OCI-LY3 (cell line): Measurements from ENCODE around the gene OR10H1.
"Not testable (repeated sequence)": the region's sequence is repeated elsewhere in the genome, so short reads cannot be mapped to it uniquely, and the experiment has no call there.

Experiments
- H2AFZ ChIP-seq: fragments of 200-600, 300-600 bp; shearing (Covaris generic); 2 replicates; pipeline ENCODE4 v1.6.0; 2014; ENCODE audit warnings: antibody characterized with exemption, low read depth, low read length
- H3K27ac ChIP-seq: fragments of 200-600, 300-600 bp; sonication (generic); 2 replicates; pipeline ENCODE4 v1.5.1; 2014; ENCODE audit warnings: mild to moderate bottlenecking, low read length, moderate library complexity, mixed read lengths
- H3K27me3 ChIP-seq: fragments of 200-600, 300-600 bp; sonication (generic); 2 replicates; pipeline ENCODE4 v1.6.1; 2014; ENCODE audit warnings: low read depth, low read length, mixed read lengths
- H3K36me3 ChIP-seq: fragments of 200-600, 300-600 bp; sonication (generic); replicated peaks from 2 replicates; pipeline ENCODE3; 2014; ENCODE audit warnings: low read depth, low read length, mixed read lengths
- H3K4me1 ChIP-seq: fragments of 300-600, 200-600 bp; sonication (generic); 2 replicates; pipeline ENCODE4 v1.6.1; 2014; ENCODE audit warnings: low read length, mixed read lengths
- H3K4me2 ChIP-seq: fragments of 200-600, 300-600 bp; sonication (generic); 2 replicates; pipeline ENCODE4 v1.6.1; 2014; ENCODE audit warnings: low read length, mixed read lengths
- H3K4me3 ChIP-seq: fragments of 300-600, 200-600 bp; sonication (generic); 2 replicates; pipeline ENCODE4 v1.5.1; 2014; ENCODE audit warnings: antibody characterized with exemption, mild to moderate bottlenecking, low read length, moderate library complexity
- H3K79me2 ChIP-seq: fragments of 300-600, 200-600 bp; shearing (Covaris generic); 2 replicates; pipeline ENCODE4 v1.6.1; 2014; ENCODE audit warnings: mild to moderate bottlenecking, low read length, mixed read lengths
- H3K9ac ChIP-seq: fragments of 300-600, 200-600 bp; shearing (Covaris generic); 2 replicates; pipeline ENCODE4 v1.6.0; 2014; ENCODE audit warnings: mild to moderate bottlenecking, low read length, moderate library complexity
- H3K9me3 ChIP-seq: fragments of 200-600, 300-600 bp; shearing (Covaris generic); 2 replicates; pipeline ENCODE4 v1.6.1; 2014; ENCODE audit warnings: low read length, mixed read lengths; ENCODE audit not compliant: insufficient read depth
- H4K20me1 ChIP-seq: fragments of 200-600, 300-600 bp; sonication (generic); 2 replicates; pipeline ENCODE4 v1.6.1; 2016; ENCODE audit warnings: low read length, mixed read lengths; ENCODE audit not compliant: insufficient read depth
- EZH2phosphoT487 ChIP-seq: fragments of 200-600 bp; shearing (Covaris generic); IDR thresholded peaks from 2 replicates; pipeline ENCODE4 v1.6.1; 2018; ENCODE audit warnings: antibody characterized with exemption, mixed run types, low read depth
- TF ChIP-seq, protein P1 (sequence below): fragments of 200-600, 300-600 bp; sonication (generic); IDR thresholded peaks from 2 replicates; pipeline ENCODE4 v1.5.1; 2014; ENCODE audit warnings: antibody characterized with exemption, low read length, low read depth

Gene OR10H1

DNA sequence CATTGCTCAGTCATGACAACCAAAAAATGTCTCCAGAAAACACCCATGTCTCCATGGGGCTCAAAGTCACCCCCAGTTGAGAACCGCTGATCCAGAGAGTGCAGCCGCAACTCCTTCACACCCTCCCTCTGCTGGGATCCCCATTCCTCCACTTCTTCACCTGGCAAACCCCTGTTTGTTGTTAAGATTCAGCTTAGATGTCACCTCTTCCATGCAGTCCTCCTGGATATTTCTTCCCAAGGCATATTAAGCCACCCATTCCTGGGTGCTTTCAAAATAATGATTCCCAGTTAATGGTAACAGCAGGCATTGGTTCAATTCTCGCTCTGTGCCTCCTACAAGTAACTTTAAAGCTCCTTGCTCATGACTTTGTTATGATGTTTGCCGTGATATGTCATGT is 4.0 kb downstream of the OR10H1 start:
- H3K4me2 ChIP-seq: no peak overlapping the region
- no peaks in the 10 kb centered on the region for H3K79me2 ChIP-seq
- TF ChIP-seq, protein P1, sequence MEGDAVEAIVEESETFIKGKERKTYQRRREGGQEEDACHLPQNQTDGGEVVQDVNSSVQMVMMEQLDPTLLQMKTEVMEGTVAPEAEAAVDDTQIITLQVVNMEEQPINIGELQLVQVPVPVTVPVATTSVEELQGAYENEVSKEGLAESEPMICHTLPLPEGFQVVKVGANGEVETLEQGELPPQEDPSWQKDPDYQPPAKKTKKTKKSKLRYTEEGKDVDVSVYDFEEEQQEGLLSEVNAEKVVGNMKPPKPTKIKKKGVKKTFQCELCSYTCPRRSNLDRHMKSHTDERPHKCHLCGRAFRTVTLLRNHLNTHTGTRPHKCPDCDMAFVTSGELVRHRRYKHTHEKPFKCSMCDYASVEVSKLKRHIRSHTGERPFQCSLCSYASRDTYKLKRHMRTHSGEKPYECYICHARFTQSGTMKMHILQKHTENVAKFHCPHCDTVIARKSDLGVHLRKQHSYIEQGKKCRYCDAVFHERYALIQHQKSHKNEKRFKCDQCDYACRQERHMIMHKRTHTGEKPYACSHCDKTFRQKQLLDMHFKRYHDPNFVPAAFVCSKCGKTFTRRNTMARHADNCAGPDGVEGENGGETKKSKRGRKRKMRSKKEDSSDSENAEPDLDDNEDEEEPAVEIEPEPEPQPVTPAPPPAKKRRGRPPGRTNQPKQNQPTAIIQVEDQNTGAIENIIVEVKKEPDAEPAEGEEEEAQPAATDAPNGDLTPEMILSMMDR: no peak
- no peaks in the 10 kb centered on the region for H4K20me1 ChIP-seq
- no peaks in the 10 kb centered on the region for H3K4me1 ChIP-seq
- no peaks in the 10 kb centered on the region for H3K36me3 ChIP-seq
- H2AFZ ChIP-seq: no peak overlapping the region
- no peak overlapping the region for H3K9ac ChIP-seq
- no peaks in the 10 kb centered on the region for H3K9me3 ChIP-seq
- H3K4me3 ChIP-seq: no peak overlapping the region
- H3K27me3 ChIP-seq: peaks cover 22% of the 10 kb centered on the region
- no peak overlapping the region for H3K27ac ChIP-seq

DNA sequence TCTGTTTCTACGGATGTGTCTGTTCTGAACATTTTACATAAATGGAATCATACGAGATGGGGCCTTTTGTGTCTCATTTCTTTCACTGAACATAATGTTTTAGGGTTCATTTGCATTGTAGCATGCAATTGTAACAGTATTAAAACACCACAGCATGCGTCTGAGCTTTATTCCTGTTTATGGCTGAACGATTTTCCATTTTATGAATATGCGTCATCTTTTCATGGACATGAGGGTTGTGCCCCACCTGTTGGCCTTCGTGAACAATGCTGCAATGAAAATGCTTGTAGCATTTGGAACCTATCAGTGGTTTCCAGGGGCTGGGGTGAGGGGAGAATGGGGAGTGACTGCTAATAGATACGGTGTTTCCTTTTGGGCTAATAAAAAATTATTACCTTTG is 5.1 kb downstream of the OR10H1 start:
- H2AFZ ChIP-seq: no peak overlapping the region
- no peak overlapping the region for H3K4me2 ChIP-seq
- no peaks in the 10 kb centered on the region for H3K9me3 ChIP-seq

DNA sequence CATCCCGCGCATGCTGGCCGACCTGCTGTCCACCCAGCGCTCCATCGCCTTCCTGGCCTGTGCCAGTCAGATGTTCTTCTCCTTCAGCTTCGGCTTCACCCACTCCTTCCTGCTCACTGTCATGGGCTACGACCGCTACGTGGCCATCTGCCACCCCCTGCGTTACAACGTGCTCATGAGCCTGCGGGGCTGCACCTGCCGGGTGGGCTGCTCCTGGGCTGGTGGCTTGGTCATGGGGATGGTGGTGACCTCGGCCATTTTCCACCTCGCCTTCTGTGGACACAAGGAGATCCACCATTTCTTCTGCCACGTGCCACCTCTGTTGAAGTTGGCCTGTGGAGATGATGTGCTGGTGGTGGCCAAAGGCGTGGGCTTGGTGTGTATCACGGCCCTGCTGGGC is 21.2 kb downstream of the OR10H1 start:
- H3K36me3 ChIP-seq, H3K9ac ChIP-seq, H3K4me2 ChIP-seq, H4K20me1 ChIP-seq, H3K27me3 ChIP-seq, H3K9me3 ChIP-seq, H3K4me1 ChIP-seq, H2AFZ ChIP-seq, H3K4me3 ChIP-seq, H3K79me2 ChIP-seq, H3K27ac ChIP-seq: not testable (repeated sequence)

More for the DNA sequence above, 5.1 kb downstream of the OR10H1 start:
- no peaks in the 10 kb centered on the region for H3K79me2 ChIP-seq
- TF ChIP-seq, protein P1: peak; percentile 17; the same call in 1 of the 2 replicates
- TF ChIP-seq EZH2phosphoT487: no peak
- H3K4me3 ChIP-seq: no peak overlapping the region
- no peaks in the 10 kb centered on the region for H3K36me3 ChIP-seq
- no peak overlapping the region for H3K9ac ChIP-seq
- H3K27ac ChIP-seq: no peak overlapping the region
- no peaks in the 10 kb centered on the region for H3K4me1 ChIP-seq
- no peaks in the 10 kb centered on the region for H4K20me1 ChIP-seq
- H3K27me3 ChIP-seq: peaks cover 22% of the 10 kb centered on the region

DNA sequence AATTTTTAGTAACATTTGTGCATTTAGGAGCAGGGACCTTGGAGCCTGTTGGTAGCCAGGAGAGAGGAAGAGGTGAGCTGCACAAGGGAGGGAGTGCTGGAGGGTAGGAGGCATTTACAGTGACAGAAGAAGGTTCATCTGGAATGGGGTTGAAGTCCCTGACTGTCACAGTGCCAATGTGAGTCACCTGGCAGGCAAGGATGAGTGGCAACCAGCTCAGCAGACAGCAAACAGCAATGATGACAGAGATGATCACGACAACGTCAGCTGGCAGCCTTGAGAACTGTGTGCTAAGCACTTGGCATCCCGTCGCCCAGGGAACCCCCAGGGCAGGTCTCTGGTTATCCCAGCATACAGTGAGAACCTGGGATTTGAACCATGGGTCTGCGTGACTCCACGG is 25.4 kb downstream of the OR10H1 start:
- Histone ChIP-seq H2AFZ (no peak overlapping the region), H3K79me2 (no peaks in the 10 kb centered on the region)

More for the DNA sequence above, 25.4 kb downstream of the OR10H1 start:
- Histone ChIP-seq H3K36me3 (no peaks in the 10 kb centered on the region), H4K20me1 (no peaks in the 10 kb centered on the region), H3K27me3 (no peaks in the 10 kb centered on the region), H3K9ac (no peak overlapping the region), H3K27ac (no peak overlapping the region), H3K4me3 (no peak overlapping the region), H3K4me1 (no peaks in the 10 kb centered on the region), H3K9me3 (no peaks in the 10 kb centered on the region), H3K4me2 (no peak overlapping the region)
- TF ChIP-seq, protein P1: no peak
- TF ChIP-seq EZH2phosphoT487: no peak
